PC-9 (cell line): ENCODE measurements around the gene SIK2. TPM values are rescaled to one million over a fixed set of nuclear protein-coding genes. Genes with fewer than 3 reads are reported as not detected.

Experiments used
- BruUV-seq: library from RNA; stranded (reverse); fragments of 400-500 nt; replicated peaks from 2 replicates; lab custom pipeline; 2021; lab: Mats Ljungman, UMichigan
- CTCF ChIA-PET: fragments of 300-600 bp; sonication (Branson Sonifier 250); formaldehyde crosslinking; loops from one replicate; lab custom pipeline; 2022; ENCODE audit warnings: antibody characterized with exemption; lab: Charles Lee
- POLR2A ChIA-PET: fragments of 300-600 bp; sonication (Branson Sonifier 250); formaldehyde crosslinking; loops from one replicate; lab custom pipeline; 2022; ENCODE audit warnings: antibody characterized with exemption; ENCODE audit not compliant: unreplicated experiment; lab: Charles Lee
- DNase-seq, 2 experiments: peaks; one replicate each; pipeline versions ENCODE4 v3.0.0 to v3.0.0-alpha.2; 2015 to 2022; ENCODE audit warnings: mixed read lengths in 1 of 2
- H2AFZ ChIP-seq: fragments of 200-600 bp; sonication (generic); 2 replicates; pipeline ENCODE4 v1.8.1; 2017; ENCODE audit warnings: antibody characterized with exemption
- H3F3A ChIP-seq: fragments of 200-600 bp; sonication (generic); 2 replicates; pipeline ENCODE4 v1.8.1; 2017; ENCODE audit warnings: antibody characterized with exemption, mild to moderate bottlenecking, low read depth; ENCODE audit not compliant: insufficient read depth
- H3K27ac ChIP-seq: fragments of 200-600 bp; sonication (generic); 2 replicates; pipeline ENCODE4 v1.6.1; 2016; ENCODE audit warnings: mixed run types
- H3K27me3 ChIP-seq: fragments of 200-600 bp; sonication (generic); 2 replicates; pipeline ENCODE4 v1.6.1; 2016; ENCODE audit warnings: low read depth, mixed run types; ENCODE audit not compliant: insufficient read depth
- H3K36me3 ChIP-seq: fragments of 200-600 bp; sonication (generic); 2 replicates; pipeline ENCODE4 v1.6.1; 2016; ENCODE audit warnings: low read depth, mixed run types
- H3K4me1 ChIP-seq: fragments of 200-600 bp; sonication (generic); replicated peaks from 2 replicates; pipeline ENCODE4 v1.6.1; 2016; ENCODE audit warnings: mixed run types; ENCODE audit not compliant: insufficient read depth
- H3K4me2 ChIP-seq: fragments of 200-600 bp; sonication (generic); 2 replicates; pipeline ENCODE4 v1.6.1; 2017; ENCODE audit warnings: mixed run types
- H3K4me3 ChIP-seq: fragments of 200-600 bp; sonication (generic); 2 replicates; pipeline ENCODE4 v1.6.1; 2016; ENCODE audit warnings: mixed run types
- H3K79me2 ChIP-seq: fragments of 200-600 bp; sonication (generic); 2 replicates; pipeline ENCODE4 v1.6.1; 2017; ENCODE audit warnings: low read depth, mixed run types
- H3K9me2 ChIP-seq: fragments of 200-600 bp; sonication (generic); 2 replicates; pipeline ENCODE4 v1.8.1; 2017; ENCODE audit warnings: mild to moderate bottlenecking; ENCODE audit not compliant: insufficient read depth
- H3K9me3 ChIP-seq: fragments of 200-600 bp; sonication (generic); 2 replicates; pipeline ENCODE4 v1.8.1; 2016; ENCODE audit warnings: low read depth; ENCODE audit not compliant: insufficient read depth
- H4K20me1 ChIP-seq: fragments of 200-600 bp; sonication (generic); 2 replicates; pipeline ENCODE4 v1.8.1; 2017; ENCODE audit not compliant: insufficient read depth
- EZH2 ChIP-seq: fragments of 200-600 bp; sonication (generic); IDR thresholded peaks from 2 replicates; pipeline ENCODE4 v1.8.0; 2017; ENCODE audit warnings: antibody characterized with exemption, low read depth
- intact Hi-C: fragments of 100-400 bp; cut with micrococcal nuclease; formaldehyde crosslinking; loops from one replicate; pipeline ENCODE4 v1.10.0; 2022; ENCODE audit not compliant: unreplicated experiment
- total RNA-seq: library from RNA; stranded (reverse); gene quantifications from 2 replicates; pipeline ENCODE4 v1.2.3, GENCODE V29; 2021
- TF ChIP-seq, protein P1 (sequence below): fragments of 200-600 bp; sonication (generic); conservative IDR thresholded peaks from 2 replicates; pipeline ENCODE4 v1.6.1; 2017; ENCODE audit warnings: mixed run types, antibody characterized with exemption, mild to moderate bottlenecking, moderate library complexity

Gene SIK2
- total RNA-seq, 1 experiment from 2014 or later, result 16.2 TPM

- BruUV-seq, result no TSS peak
- no peak overlapping the region for H3K4me3 ChIP-seq
- H3K36me3 ChIP-seq, result 0 out of 2 replicates have a peak, but pooled peaks cover 5% of the 10 kb centered on the region
- TF ChIP-seq, protein P1, sequence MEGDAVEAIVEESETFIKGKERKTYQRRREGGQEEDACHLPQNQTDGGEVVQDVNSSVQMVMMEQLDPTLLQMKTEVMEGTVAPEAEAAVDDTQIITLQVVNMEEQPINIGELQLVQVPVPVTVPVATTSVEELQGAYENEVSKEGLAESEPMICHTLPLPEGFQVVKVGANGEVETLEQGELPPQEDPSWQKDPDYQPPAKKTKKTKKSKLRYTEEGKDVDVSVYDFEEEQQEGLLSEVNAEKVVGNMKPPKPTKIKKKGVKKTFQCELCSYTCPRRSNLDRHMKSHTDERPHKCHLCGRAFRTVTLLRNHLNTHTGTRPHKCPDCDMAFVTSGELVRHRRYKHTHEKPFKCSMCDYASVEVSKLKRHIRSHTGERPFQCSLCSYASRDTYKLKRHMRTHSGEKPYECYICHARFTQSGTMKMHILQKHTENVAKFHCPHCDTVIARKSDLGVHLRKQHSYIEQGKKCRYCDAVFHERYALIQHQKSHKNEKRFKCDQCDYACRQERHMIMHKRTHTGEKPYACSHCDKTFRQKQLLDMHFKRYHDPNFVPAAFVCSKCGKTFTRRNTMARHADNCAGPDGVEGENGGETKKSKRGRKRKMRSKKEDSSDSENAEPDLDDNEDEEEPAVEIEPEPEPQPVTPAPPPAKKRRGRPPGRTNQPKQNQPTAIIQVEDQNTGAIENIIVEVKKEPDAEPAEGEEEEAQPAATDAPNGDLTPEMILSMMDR, result no peak
- no peak for TF ChIP-seq EZH2
- no peak overlapping the region for H3K4me2 ChIP-seq
- ChIA-PET POLR2A (no interaction called here), CTCF (interaction anchor here (0.6 kb wide), 1 partner anchor 168 kb away, joined by 4 read pairs; no protein-coding TSS in a partner anchor)
- H3K9me2 ChIP-seq, result no peaks in the 10 kb centered on the region
- peak in 1 of 2 experiments; percentile 40 for DNase-seq
- intact Hi-C loops, result no loop called here
- peaks cover 85% of the 10 kb centered on the region for H3K79me2 ChIP-seq
- H3K27me3 ChIP-seq, result no peaks in the 10 kb centered on the region
- no peak overlapping the region for H2AFZ ChIP-seq
- peaks cover 11% of the 10 kb centered on the region for H3F3A ChIP-seq
- H3K9me3 ChIP-seq, result no peaks in the 10 kb centered on the region
- peaks cover 36% of the 10 kb centered on the region for H3K4me1 ChIP-seq
- no peak overlapping the region for H3K27ac ChIP-seq
- peaks cover 26% of the 10 kb centered on the region for H4K20me1 ChIP-seq
Measured at GRCh38 chr11:111606986-111607385, 4.7 kb downstream of the SIK2 start.

DNA sequence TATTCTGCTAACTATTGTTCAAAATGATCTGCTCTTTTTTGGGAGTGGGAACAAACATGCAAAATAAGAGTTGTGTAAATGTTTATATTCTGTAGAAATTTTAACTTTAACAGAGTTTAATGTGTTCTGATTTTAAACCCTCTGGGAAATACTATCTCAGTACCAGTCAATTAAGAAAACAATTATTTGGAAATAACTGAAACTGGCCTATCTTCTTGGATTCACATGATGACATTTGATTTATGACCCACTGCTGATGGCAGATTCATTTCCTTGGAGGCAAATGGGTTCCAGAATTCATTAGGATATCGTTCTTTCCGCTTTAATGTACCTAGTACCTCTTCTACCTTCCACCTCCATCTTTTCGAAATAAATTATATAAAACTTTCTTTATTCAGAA is 5.5 kb downstream of the SIK2 start:
- CTCF ChIA-PET, result no interaction called here

GRCh38 chr11:111612224-111612623 is 10.0 kb downstream of the SIK2 start:
- Histone ChIP-seq H3K9me3 (no peaks in the 10 kb centered on the region), H3K27ac (no peak overlapping the region), H3K27me3 (no peaks in the 10 kb centered on the region), H3K9me2 (no peaks in the 10 kb centered on the region), H4K20me1 (peaks cover 3% of the 10 kb centered on the region; the same call in 1 of the 2 replicates), H3F3A (peaks cover 20% of the 10 kb centered on the region; the same call in 1 of the 2 replicates), H2AFZ (no peak overlapping the region), H3K79me2 (peaks cover 63% of the 10 kb centered on the region), H3K4me1 (peaks cover 1% of the 10 kb centered on the region; the same call in 1 of the 2 replicates), H3K4me2 (no peak overlapping the region), H3K36me3 (peaks cover 20% of the 10 kb centered on the region), H3K4me3 (no peak overlapping the region)
- POLR2A ChIA-PET, result no interaction called here
- BruUV-seq, result no TSS peak
- no peak for DNase-seq
- CTCF ChIA-PET, result no interaction called here
- TF ChIP-seq EZH2, result no peak
- TF ChIP-seq, protein P1, result no peak
- intact Hi-C loops, result loop anchor here (10.0 kb wide), 1 partner anchor 73 kb away; no protein-coding TSS in a partner anchor

More for the DNA sequence above, 5.5 kb downstream of the SIK2 start:
- Histone ChIP-seq H2AFZ (no peak overlapping the region), H3K27me3 (no peaks in the 10 kb centered on the region), H3K36me3 (0 out of 2 replicates have a peak, but pooled peaks cover 5% of the 10 kb centered on the region), H3K27ac (no peak overlapping the region), H3K4me2 (no peak overlapping the region), H4K20me1 (peaks cover 26% of the 10 kb centered on the region), H3K9me2 (no peaks in the 10 kb centered on the region), H3K9me3 (no peaks in the 10 kb centered on the region), H3K4me1 (peaks cover 36% of the 10 kb centered on the region), H3K79me2 (peaks cover 87% of the 10 kb centered on the region), H3F3A (peaks cover 16% of the 10 kb centered on the region), H3K4me3 (no peak overlapping the region)
- POLR2A ChIA-PET, result no interaction called here
- TF ChIP-seq, protein P1, result no peak
- TF ChIP-seq EZH2, result no peak
- intact Hi-C loops, result no loop called here
- BruUV-seq, result no TSS peak
- peak in 1 of 2 experiments; percentile 11 for DNase-seq
